ENCODE results near the gene METTL26.
A peak's percentile ranks its signal among the peaks of the same experiment; 100 is the strongest.

The METTL26 gene

GRCh38 chr16:595942-596735 is 40.0 kb downstream of the METTL26 start:
- no peak for DNase-seq (ENCODE audit: low read depth)

DNA sequence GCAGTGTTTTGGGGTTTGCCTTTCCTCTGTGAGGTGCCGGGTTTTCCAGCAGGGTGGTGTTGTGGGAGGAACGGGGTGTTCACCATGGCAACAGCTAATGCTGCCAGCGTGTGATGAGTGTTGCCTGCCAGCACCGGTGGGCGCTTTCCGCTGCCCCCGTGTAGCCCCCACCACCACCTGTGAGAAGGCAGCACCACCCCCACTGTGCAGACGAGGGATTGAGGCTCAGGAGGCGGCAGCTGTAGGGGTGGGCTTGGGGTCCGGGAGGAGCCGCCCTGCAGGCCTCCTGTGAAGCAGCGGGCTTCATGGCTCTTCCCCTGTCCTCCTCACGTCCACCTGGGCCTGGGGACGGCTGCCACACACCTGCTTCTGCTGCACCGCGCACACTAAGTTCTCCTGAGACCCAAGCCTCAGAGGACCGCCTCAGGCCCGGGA is 41.0 kb downstream of the METTL26 start:
- no peak for DNase-seq (ENCODE audit: low read depth)

GRCh38 chr16:593807-594206 is 42.3 kb downstream of the METTL26 start:
- no peak for DNase-seq (ENCODE audit: low read depth)

DNA sequence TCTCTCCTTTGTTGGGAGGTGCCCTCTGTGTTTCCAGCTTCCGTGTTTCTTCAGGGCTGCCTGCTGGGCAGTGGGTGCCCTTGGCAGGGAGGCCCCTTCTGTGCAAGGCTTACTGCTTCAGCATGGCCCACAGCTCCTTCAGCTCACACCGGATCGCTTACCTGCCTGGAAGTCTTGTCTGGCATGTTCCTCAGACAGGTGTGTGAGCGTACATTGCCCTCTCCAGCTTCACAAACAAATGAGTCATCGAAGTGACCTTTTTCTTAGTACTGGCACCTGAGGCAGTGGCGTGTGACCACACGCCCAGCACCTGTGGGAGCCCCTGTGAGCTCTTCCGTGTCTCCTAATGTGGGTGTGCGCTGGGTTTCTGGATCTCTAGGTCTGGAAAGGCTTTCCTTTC is 42.7 kb downstream of the METTL26 start:
- DNase-seq (ENCODE audit: low read depth) = no peak

DNA sequence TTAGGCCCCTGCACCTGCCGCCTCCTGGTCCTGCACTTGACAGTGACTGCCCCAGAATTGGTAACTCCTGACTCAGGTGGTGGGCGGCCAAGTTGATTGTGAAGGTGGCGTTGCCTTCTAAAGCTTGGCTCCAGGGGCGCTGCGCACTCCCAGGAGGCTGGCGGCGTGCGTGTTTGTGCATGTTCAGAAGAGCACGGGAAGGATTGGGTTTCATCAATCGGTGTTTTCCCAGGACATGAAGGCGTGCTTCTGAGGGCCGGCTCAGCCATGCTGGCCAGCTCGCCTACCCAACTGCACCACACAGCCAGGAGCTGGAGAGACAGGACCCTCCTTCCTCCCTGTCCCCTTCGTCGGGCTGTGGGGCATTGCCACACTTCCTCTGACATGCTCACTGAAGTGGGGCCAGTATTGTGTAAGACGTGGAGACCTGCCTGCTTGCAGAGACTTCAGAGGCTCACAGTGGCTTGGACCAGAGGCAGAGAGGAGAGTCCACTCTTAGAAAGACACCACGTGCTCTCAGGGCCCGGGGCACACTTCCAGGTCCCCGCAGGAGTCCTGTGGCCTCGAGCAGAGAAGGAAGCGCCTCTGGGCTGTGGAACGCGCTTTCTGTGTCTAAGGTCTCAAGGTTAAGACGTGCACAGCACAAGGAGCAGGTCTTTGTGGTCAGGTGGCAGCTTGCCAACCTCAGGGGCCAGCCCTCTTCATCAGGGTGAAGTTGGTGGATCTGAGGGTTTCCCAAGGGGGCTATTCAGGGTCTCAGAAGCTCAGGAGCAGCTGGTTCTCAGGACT is 43.4 kb downstream of the METTL26 start:
- DNase-seq (ENCODE audit: low read depth) = no peak

DNA sequence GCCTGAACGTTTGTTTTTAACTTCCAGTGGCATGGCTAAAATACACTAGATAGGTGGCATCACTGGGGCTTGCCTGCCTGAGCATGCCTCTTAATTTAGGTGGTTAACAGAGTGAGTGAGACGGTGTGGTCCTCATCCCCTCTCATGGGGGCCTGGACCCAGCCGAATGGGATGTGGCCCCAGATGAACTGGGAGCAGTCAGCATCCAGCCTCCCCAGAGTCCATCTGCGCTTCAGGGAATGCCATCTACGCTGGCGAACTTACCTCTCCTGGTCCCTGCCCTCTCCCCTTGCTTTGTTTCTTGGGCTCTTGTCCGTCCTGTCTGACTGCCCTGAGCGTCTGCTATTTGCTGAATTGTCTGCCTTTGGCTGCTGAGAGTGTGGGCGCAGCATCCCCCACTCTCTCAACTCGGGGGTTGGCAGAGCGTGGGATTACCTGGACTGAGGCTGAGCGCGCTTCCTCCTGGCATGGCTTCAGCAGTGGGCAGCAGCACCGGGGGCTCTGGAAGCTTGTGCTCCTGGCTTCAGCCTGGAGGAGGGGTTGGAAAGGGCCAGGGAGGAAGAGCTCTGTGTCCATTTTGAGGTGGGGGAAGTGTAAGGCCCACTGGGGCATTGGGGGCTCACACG is 44.1 kb downstream of the METTL26 start:
- DNase-seq (ENCODE audit: low read depth) = no peak

DNA sequence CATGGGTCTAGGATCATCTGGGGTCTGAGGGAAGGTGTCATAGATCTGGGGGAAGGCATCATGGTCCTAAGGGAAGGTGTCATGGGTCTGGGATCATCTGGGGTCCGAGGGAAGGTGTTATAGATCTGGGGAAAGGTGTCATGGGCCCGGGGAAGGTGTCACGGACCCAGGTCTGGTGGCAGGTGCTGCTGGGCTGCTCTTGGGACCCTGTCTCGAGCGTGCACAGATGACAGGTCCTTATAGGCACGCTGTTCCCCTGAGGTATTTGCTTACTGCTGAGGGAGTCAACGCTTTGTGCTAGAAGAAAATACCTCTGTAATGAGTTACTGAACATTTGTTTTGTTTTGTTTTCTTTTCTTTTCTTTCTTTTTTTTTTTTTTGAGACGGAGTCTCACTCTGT is 44.9 kb downstream of the METTL26 start:
- no peak for DNase-seq (ENCODE audit: low read depth)

DNA sequence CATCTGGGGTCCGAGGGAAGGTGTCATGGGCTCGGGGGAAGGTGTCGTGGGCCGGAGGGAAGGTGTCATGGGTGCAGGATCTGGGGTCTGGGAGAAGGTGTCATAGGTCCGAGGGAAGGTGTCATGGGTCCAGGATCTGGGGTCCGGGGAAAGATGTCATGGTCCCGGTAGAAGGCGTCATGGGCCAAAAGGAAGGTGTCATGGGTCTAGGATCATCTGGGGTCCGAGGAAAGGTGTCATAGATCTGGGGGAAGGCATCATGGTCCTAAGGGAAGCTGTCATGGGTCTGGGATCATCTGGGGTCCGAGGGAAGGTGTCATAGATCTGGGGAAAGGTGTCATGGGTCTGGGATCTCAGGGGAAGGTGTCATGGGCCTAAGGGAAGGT is 45.3 kb downstream of the METTL26 start:
- DNase-seq (ENCODE audit: low read depth) = no peak

GRCh38 chr16:590188-590814 is 45.8 kb downstream of the METTL26 start:
- DNase-seq (ENCODE audit: low read depth) = no peak

- DNase-seq (ENCODE audit: low read depth) = peak; percentile 98
These were observed 46.4 kb downstream of the METTL26 start, which contains the start of gene RAB40C for GRCh38 chr16:589658-590187. RAB40C (plus strand) TSS chr16:590066; CDS start chr16:590292, 226 bp downstream.

DNA sequence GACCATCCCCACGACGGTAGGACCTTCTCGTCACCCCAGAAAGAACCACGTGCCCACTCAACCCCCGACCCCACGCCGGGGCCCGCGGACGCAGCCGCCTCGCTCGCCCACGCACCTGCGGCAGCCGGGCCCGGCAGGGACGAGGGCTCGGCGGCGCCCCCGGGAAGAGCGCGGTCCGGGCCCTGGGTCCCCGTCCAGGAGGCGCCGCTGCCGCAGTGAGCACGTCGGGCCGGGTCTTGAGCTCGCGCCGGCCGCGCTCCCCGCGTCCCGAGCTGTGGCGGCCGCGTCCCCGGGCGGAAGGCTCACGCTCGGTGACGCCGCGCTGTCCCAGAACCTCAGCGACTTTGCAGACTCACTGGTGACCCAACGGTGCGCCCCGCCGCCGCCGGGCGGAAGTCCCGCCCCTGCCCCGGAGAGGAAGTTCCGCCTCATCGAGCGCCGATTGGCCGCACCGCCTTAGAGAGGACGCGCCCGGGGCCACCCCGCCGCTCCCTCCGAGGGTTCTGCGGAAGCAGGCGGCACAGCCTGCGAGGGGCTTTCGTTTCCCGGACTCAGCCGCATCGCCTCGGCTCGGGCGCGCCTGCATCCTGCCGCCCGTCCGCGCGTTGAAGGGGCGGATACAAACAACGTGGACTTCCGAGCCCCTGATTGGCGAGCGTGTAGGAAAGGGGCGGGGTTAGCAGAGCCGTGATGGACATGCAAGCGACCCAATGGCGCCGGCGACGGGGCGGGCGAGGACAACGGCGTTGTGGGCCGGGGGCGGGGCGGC is 47.0 kb downstream of the METTL26 start:
- DNase-seq (ENCODE audit: low read depth) = peak; percentile 90

GRCh38 chr16:588639-588888 is 47.5 kb downstream of the METTL26 start:
- peak; percentile 32 for DNase-seq (ENCODE audit: low read depth)

DNA sequence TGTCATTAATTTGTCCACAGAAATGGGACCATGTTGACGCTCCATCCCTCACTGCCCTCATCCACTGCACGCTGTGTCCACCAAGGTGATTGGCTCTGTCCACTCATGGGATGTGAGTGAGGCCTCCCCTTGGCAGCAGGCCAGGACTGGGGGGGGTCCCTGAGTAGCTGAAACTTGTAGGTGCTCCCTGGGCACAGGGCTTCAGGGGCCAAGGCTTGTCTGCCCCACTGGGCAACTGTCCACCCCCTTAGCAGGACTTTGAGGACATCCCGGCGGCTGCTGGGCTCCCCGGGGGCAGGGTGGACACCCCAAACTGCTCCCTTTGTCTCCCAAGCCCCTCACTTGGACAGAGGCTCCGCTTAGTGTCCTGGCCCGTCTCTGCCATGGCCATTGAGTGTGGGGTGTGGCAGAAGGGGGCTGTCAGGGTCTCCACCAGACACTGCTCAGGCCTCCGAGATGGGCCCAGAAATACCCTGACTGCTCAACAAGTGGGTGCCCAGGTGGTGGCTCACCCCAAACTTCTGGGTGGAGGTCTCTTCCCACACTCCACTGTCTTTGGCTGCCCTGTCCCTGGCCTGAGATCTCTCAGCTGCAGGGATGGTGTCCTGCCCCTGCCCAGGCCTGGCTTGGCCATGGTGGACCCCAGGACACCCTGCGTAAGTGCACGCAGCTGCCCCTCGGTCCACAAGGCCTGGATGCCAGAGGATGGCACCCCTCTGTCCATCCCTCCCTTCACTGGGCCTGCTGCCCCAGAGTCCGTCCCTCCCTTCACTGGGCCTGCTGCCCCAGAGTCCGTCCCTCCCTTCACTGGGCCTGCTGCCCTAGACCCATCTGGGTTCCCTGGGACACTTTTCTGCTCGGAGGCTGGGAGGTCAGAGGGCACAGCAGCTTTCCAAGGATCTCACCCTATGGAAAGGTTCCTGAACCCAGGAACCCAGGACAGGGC is 49.2 kb downstream of the METTL26 start:
- no peak for DNase-seq (ENCODE audit: low read depth)

DNA sequence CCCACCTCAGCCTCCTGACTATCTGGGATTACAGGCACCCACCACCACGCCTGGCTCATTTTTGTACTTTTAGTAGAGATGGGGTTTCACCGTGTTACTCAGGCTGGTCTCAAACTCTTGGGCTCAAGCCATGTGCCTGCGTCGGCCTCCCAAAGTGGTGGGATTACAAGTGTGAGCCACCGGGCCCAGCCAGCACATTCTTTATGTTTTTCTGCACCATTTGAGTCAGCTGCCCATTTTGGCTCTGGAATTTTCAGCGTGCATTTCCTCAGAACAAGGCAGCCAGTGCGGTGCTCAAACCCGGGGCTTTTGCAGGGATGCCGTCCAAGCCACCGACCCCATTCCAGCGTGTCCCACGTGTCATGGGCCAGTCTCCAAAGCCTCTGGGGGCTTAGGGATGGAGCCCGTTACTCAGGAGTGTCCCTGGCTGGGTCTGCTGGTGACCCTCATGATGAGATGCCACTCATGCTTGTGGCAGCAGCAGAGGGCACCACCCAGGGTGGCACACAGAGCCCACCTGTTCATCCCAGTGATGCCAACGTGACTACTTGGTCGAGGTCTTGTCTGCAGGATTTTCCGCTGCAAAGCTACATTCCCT is 50.0 kb downstream of the METTL26 start:
- DNase-seq (ENCODE audit: low read depth) = no peak

GRCh38 chr16:585351-585750 is 50.8 kb downstream of the METTL26 start:
- DNase-seq (ENCODE audit: low read depth) = no peak

Measured in fibroblast of the conjunctiva (primary cell).